GM12892 (cell line): ENCODE measurements around the gene GUF1.

ENCODE experiments used
- POLR2A ChIP-seq: IDR thresholded peaks from 2 replicates; pipeline ENCODE4 v1.6.1; 2011; ENCODE audit warnings: low read depth, low read length, control low read depth
- POLR2AphosphoS5 ChIP-seq: IDR thresholded peaks from 2 replicates; pipeline ENCODE4 v1.6.1; 2011; ENCODE audit warnings: low read depth, low read length, control low read depth
- TAF1 ChIP-seq: IDR thresholded peaks from 2 replicates; pipeline ENCODE4 v1.6.1; 2011; ENCODE audit warnings: low read depth, mild to moderate bottlenecking, control low read depth, low read length, borderline replicate concordance

DNA sequence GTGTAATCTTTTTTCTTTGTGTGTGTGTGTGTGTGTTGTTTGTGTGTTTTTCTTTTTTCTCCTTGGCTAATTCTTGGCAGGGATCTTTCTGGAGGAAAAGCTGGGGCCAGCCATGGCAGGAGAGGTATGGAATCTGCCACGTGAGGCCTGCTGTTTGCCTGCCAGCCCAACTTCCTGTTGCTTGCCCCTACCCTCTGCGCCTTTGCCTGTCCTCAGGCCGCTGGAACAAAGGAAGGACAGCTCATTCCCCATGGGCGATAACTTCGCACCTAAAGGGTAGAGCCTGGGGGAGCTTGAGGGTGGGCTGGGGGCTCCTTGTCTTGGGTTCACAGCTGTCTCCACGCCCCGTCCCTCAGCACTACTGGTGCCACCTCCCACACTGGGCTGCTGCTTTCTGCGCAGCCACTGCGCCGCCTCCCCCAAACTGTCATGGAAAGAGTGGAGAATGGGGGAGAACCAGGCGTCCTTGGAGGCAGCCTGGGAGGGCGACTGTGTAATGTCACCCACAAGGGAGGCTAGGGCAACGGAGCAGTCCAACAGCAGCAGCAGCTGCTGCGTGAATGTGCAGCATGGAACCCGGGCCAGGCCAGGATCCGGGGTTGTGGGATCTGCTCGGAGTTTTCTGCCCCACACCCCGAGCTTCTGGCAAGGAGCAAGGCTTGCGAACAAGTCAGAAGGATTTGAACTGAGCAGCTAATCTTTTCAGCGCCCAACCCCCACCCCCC lies 14.5 kb upstream of the GUF1 start:
- no peak for TF ChIP-seq POLR2AphosphoS5
- TF ChIP-seq POLR2A, result no peak
- no peak for TF ChIP-seq TAF1
